NCI-H2227 (cell line): ENCODE data around the gene EFCAB6.

Experiments used
- DNase-seq: peaks from one replicate; lab custom pipeline; 2025; ENCODE audit not compliant: unreplicated experiment; lab: John Stamatoyannopoulos, UW

The EFCAB6 gene

DNA sequence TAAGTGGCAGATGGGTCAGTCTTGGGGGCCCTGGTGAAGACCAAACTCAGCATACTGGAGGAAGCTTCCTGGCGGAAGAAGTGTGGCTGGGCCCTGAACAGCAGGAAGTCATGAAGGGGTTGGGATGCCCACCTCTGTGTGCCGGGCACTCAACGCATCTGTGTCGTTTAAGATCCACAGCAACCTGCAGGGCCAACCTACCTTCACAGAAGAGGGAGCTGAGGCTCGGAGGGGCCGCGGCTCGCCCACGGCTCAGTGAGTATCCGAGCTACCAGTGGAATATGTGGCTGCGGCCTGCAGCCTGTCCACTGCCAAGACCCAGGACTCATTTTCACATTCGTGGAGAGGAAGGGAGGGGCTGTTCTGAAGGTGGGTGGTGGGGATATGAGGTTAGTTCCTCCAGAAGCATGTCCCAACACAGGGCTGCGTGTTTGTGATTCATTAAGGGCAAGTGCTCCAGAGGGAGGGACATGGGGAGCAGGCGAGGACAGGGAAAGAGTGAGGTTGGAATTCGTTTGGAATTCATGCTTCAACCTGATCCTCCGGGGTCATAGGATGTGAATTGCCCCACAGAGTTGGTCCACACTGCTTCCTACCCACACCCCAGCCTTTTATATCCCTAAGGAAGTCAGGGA, 300.7 kb downstream of the EFCAB6 start:
- DNase-seq = no peak

GRCh38 chr22:43510281-43511070, 301.6 kb downstream of the EFCAB6 start:
- DNase-seq = no peak

- no peak for DNase-seq
Observed at GRCh38 chr22:43509337-43509736, 302.8 kb downstream of the EFCAB6 start.

DNA sequence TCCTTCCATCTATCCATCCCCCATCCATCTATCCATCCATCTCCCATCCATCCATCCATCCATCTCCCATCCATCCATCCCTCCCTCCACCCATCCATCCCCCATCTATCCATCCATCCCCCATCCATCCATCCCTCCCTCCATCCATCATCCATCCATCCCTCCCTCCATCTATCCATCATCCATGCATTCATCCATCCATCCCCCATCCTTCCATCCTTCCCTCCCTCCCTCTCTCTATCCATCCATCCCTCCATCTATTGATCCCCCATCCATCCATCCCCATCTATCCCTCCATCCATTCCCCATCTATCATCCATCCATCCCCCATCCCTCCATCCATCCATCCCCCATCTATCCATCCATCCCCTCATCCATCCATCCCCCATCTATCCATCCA, 303.6 kb downstream of the EFCAB6 start:
- no peak for DNase-seq

DNA sequence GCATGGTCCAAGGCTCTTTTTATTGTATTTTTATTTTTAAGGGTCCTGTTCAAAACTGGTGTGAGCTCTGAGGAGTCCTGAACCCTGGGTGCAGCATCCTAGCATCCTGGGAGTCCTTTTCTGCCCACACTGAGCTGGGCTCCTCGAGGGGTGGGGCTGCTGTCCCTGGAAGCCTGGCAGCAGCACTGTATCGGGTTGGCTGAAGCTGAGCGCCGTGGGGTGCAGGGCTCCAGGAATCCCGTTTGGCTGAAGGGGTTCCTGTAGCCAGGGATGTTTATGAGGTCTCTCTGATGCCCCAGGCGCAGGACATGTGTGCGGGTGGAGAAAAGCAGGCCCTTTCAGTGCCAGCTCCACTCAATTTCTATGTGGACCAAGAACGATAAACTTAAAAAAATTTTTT, 304.9 kb downstream of the EFCAB6 start:
- DNase-seq = no peak

DNA sequence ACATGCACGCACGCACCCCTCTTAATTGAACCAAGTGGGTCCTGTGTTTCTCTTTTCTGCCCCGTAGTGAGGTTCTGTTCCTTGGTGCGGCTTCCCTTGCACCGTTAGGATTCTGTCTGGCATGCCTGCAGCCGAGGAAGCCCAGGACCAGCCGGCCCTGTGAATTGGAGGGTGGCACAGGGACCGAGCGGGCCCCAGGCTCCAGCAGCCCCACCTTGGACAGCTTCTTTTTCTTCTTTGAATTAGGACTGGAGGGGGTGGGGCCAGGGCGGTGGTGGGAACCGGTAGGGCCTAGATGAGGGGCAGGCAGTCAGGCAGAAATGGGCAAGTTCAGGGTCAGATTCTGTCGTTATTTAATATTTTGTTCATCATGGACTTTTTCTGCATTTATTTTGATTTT, 305.6 kb downstream of the EFCAB6 start:
- DNase-seq = no peak

GRCh38 chr22:43505896-43506295, 306.2 kb downstream of the EFCAB6 start:
- no peak for DNase-seq

DNA sequence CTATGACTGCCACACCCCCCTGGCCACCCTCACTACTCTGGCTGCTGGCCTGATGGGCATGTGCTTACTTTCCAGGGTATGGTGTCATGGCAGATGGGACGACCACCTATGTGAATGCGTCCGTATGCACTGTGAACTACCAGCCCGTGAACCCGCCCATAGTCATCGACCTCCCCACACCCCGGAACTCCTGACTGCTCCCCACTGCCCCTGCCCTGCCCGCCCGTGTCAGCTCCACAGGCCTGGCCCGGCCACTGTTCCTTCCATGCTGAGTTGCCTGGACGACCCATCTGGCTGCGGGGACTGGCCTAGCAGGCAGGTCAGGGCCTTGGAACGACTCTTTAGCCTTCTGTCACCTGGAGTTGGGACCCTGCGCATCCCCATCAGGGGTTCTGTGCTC, 306.7 kb downstream of the EFCAB6 start:
- DNase-seq = no peak

DNA sequence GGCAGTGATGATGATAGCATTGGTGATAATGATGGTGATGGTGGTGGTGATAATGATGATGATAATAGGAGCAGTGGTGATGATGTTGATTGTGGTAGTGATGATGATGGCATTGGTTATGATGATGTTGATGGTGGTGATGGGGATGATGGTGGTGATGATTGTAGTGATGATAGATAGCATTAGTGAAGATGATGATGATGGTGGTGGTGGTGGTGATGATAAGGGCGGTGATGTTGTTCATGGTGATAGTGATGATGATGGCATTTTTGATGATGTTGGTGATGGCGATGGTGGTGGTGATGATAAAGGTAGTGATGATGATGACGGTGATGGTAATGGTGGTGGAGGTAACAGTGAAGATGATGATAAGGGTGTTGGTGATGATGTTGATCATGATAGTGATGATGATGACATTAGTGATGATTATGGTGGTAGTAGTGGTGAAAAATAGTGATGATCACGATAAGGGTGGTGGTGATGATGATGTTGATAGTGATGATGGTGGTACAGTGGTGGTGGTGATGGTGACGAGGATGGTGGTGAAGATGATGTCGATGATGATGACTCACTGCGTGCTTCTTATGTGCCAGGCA, 307.3 kb downstream of the EFCAB6 start:
- no peak for DNase-seq

DNA sequence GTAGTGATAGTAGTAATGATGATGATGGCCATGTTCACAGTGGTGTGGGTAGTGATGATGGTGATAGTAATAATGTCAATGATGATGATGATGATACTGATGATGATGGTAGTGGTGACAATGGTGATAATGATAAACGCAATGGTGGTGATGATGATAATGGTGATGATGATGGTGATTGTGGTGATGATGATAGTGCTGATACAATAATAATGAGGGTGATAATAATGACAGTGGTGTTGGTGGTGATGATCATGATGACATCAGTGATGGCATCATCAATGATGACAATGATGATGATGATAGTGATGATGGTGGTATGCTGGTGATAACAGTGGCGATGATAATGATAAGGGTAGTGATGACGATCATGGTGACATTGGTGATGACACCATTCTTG, 308.0 kb downstream of the EFCAB6 start:
- DNase-seq = no peak

DNA sequence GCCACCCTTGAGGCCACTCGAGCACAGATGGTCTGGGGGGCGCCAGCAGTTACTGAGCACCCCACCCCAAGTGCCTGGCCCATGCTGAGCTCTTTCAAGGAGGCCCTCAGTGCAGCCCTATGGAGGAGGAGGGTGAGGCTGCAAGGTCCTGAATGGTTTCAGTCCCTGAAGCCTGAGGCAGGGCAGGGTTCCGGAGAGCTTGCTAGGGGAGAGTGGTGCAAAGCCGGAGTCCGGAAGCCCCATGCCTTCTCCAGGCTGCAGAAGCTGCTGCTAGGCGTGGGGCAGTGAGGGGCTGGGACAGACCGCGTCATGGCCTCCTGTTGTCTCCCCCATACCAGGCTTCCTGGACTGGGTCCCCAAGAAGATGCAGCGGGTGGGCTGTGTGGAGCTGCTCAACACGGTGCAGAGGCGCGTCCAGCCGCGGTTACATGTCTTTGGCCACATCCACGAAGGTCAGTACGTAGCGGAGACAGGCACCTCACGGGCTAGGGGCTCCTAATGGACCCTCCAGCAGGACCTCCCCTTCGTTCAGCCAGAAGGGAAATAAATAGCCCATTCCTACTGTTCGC, 309.7 kb downstream of the EFCAB6 start:
- no peak for DNase-seq

- no peak for DNase-seq
Observed at GRCh38 chr22:43501878-43502277, 310.2 kb downstream of the EFCAB6 start.

DNA sequence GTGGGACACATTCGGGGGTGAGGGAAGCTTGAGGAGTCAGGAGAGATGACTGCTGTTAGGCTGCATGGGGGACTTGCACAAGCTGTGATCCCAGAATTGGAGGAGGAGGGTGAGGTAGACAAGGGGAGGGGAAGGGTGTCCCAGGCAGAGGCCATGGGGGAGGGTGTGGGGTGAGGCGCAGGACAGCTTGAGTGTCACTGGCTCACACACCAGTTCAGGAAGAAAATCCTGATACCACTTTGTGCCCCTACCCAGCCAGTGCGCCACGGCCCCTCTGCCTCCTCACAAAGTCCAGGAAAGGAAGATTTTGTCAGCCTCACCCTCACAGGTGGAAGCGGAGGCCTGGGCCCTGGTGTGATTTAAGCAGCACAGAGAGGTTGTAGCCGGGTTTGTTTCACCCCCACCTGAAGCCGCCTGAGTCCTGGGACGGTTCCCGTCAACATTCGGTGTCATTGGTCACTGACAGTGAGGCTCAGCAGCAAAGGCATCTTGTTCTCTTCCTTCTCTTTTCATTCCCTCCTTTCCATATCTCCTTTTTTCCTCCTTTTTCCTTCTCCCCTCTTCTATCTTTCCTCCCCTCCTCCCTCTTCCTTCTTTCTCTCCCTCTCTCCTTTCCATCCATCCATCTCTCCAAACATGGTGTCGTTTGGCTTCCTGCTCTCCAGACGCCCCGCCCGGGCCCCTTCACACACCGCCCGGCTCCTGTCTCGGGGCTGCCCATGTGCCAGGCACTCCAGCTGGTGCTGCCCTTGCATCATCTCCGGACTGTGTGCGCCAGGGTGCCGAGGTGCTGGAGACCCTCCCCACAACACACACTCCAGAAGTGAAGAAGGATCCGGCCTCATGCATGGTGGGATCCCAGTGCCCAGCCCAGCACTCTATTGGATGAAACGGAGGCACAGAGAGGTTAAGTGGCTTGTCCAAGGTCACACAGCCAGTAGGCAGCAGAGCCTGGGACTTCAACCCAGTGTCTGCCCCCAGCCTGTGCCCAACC, 311.0 kb downstream of the EFCAB6 start:
- no peak for DNase-seq

DNA sequence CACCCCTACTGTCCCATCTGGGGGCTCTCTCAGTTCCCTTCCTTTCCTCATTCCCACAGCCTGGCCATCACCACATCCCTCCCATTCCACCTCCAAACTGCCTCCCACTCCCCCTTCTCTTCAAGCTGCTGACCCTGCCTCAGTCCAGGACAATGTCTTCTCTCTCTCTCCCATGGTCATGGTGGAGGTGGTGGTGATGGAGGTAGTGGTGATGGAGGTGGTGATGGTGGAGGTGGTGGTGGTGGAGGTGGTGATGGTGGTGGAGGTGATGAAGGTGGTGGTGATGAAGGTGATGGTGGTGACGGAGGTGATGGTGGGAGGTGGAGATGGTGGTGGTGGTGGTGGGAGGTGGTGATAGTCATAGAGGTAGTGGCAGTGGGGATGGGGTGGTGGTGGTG, 313.2 kb downstream of the EFCAB6 start:
- no peak for DNase-seq

GRCh38 chr22:43497956-43498855, 313.9 kb downstream of the EFCAB6 start:
- no peak for DNase-seq

- no peak for DNase-seq
Observed at GRCh38 chr22:43493297-43493696, 318.8 kb downstream of the EFCAB6 start.

DNA sequence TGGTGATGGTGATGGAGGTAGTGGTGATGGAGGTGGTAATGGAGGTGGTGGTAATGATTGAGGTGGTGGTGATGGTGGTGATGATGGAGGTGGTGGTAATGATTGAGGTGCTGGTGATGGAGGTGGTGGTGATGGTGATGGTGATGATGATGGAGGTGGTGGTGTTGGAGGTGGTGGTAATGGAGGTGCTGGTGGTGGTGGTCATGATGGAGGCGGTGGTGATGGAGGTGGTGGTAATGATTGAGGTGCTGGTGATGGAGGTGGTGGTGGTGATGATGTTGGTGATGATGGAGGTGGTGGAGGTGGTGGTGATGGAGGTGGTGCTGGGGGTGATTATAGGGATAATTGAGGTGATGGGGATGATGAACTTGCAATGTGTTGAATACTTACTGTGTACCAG, 320.4 kb downstream of the EFCAB6 start:
- DNase-seq = no peak

DNA sequence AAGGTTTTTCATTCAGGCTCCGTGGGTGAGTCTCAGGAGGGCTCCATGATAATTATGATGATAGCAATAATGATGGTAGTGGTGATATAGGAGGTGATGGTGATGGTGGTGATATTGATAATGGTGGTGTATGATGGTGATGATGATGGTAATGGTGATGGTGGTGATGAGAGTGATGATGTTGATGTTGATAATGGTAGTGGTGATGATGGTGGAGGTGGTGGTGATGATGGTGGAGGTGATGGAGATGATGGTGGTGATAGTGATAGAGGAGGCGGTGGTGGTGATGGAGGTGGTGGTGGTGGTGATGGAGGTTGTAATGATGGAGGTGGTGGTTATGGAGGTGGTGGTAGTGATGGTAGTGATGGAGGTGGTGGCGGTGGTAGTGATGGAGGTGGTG, 320.9 kb downstream of the EFCAB6 start:
- no peak for DNase-seq

GRCh38 chr22:43490311-43490710, 321.8 kb downstream of the EFCAB6 start:
- no peak for DNase-seq

DNA sequence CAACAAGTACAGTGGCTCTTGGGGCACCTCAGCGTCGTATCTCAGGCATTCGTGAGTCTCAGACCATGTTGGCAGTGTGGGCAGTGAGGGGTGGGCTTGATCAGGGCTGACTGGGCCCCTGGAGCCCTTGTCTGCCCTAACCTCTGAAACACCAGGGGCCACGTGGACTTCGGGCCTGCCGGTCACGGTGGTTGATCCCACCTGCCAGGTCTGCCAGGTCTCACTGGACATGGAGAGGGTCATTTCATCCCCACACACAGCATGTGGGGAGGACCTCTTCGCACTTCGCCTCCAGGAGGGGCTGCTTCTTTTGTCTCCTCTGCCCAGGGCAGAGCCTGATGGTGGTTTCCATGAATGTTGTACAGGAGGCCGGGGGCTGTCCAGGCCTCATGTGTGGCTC, 323.2 kb downstream of the EFCAB6 start:
- no peak for DNase-seq
